SK-N-SH treated with all-trans-retinoic acid at 6 μM for 48 hours (cell line): ENCODE results near the gene SAPCD2.

Experiments used
- ATAC-seq: fragments of 200-7000 bp; cut with Tn5 transposase; 3 replicates; pipeline ENCODE4 v1.9.1; 2020; ENCODE audit warnings: mild to moderate bottlenecking, moderate library complexity
- ARNTL ChIP-seq: fragments of 450-650 bp; formaldehyde crosslinking; IDR thresholded peaks from 2 replicates; pipeline ENCODE4 v1.5.0; 2020; ENCODE audit warnings: low read depth, mild to moderate bottlenecking, moderate library complexity, borderline replicate concordance
- BACH2 ChIP-seq: fragments of 250-450 bp; sonication (Bioruptor Pico); IDR thresholded peaks from 2 replicates; pipeline ENCODE4 v1.9.0; 2021; ENCODE audit warnings: mild to moderate bottlenecking, borderline replicate concordance
- CSDC2 ChIP-seq: fragments of 250-450 bp; sonication (Bioruptor Pico); IDR thresholded peaks from 2 replicates; pipeline ENCODE4 v1.5.0; 2020; ENCODE audit warnings: mild to moderate bottlenecking, moderate library complexity
- ESRRG ChIP-seq: fragments of 250-450 bp; sonication (Bioruptor Pico); IDR thresholded peaks from 2 replicates; pipeline ENCODE4 v1.6.1; 2021; ENCODE audit warnings: mild to moderate bottlenecking
- GLIS3 ChIP-seq: fragments of 250-450 bp; sonication (Bioruptor Pico); IDR thresholded peaks from 2 replicates; pipeline ENCODE4 v1.5.0; 2020; ENCODE audit warnings: mild to moderate bottlenecking, moderate library complexity
- ISL1 ChIP-seq: fragments of 250-450 bp; sonication (Bioruptor Pico); IDR thresholded peaks from 2 replicates; pipeline ENCODE4 v2.1.2; 2022; ENCODE audit warnings: mild to moderate bottlenecking, moderate library complexity
- OSR1 ChIP-seq: fragments of 250-450 bp; sonication (Bioruptor Pico); IDR thresholded peaks from 2 replicates; pipeline ENCODE4 v1.8.0; 2022; ENCODE audit warnings: moderate library complexity, mild to moderate bottlenecking, inconsistent platforms
- PPARA ChIP-seq: fragments of 250-450 bp; sonication (Bioruptor Pico); IDR thresholded peaks from 2 replicates; pipeline ENCODE4 v1.5.0; 2020; ENCODE audit warnings: mild to moderate bottlenecking, borderline replicate concordance
- SNAI2 ChIP-seq: fragments of 250-450 bp; sonication (Bioruptor Pico); IDR thresholded peaks from 2 replicates; pipeline ENCODE4 v1.5.0; 2020; ENCODE audit warnings: mild to moderate bottlenecking, moderate library complexity
- TCF4 ChIP-seq: fragments of 250-450 bp; sonication (Bioruptor Pico); IDR thresholded peaks from 2 replicates; pipeline ENCODE4 v1.8.0; 2021; ENCODE audit warnings: mild to moderate bottlenecking, moderate library complexity, borderline replicate concordance
- TOX ChIP-seq: fragments of 250-450 bp; sonication (Bioruptor Pico); IDR thresholded peaks from 2 replicates; pipeline ENCODE4 v1.8.0; 2021; ENCODE audit warnings: mild to moderate bottlenecking, moderate library complexity, borderline replicate concordance
- ZC3H10 ChIP-seq: fragments of 250-450 bp; sonication (Bioruptor Pico); IDR thresholded peaks from 2 replicates; pipeline ENCODE4 v1.5.1; 2021; ENCODE audit warnings: mild to moderate bottlenecking, moderate library complexity
- ZFP3 ChIP-seq: fragments of 250-450 bp; sonication (Bioruptor Pico); IDR thresholded peaks from 2 replicates; pipeline ENCODE4 v1.5.0; 2020; ENCODE audit warnings: mild to moderate bottlenecking, moderate library complexity
- ZFP30 ChIP-seq: fragments of 450-650 bp; formaldehyde crosslinking; IDR thresholded peaks from 2 replicates; pipeline ENCODE4 v1.5.0; 2022; ENCODE audit warnings: mild to moderate bottlenecking, moderate library complexity
- ZNF565 ChIP-seq: fragments of 450-650 bp; formaldehyde crosslinking; conservative IDR thresholded peaks from 2 replicates; pipeline ENCODE4 v1.5.0; 2020; ENCODE audit warnings: low read depth, mild to moderate bottlenecking, moderate library complexity
- ZNF70 ChIP-seq: fragments of 450-650 bp; formaldehyde crosslinking; IDR thresholded peaks from 2 replicates; pipeline ENCODE4 v1.5.0; 2020; ENCODE audit warnings: mild to moderate bottlenecking, moderate library complexity
- TF ChIP-seq, protein P1 (sequence below): fragments of 250-450 bp; sonication (Bioruptor Pico); IDR thresholded peaks from 2 replicates; pipeline ENCODE4 v1.5.1; 2020; ENCODE audit warnings: low read depth, mild to moderate bottlenecking, moderate library complexity
- TF ChIP-seq, protein P2 (sequence below): fragments of 250-450 bp; sonication (Bioruptor Pico); IDR thresholded peaks from 2 replicates; pipeline ENCODE4 v1.5.0; 2020; ENCODE audit warnings: mild to moderate bottlenecking, moderate library complexity
- TF ChIP-seq, protein P3 (sequence below): fragments of 250-450 bp; sonication (Bioruptor Pico); IDR thresholded peaks from 2 replicates; pipeline ENCODE4 v1.8.0; 2021; ENCODE audit warnings: low read depth, mild to moderate bottlenecking, moderate library complexity, borderline replicate concordance
- TF ChIP-seq, protein P4 (sequence below): fragments of 250-450 bp; sonication (Bioruptor Pico); IDR thresholded peaks from 2 replicates; pipeline ENCODE4 v1.5.1; 2021; ENCODE audit warnings: mild to moderate bottlenecking, moderate library complexity
- TF ChIP-seq, protein P5 (sequence below): fragments of 250-450 bp; sonication (Bioruptor Pico); IDR thresholded peaks from 2 replicates; pipeline ENCODE4 v1.8.0; 2020; ENCODE audit warnings: mild to moderate bottlenecking, moderate library complexity, borderline replicate concordance

SAPCD2 gene

DNA sequence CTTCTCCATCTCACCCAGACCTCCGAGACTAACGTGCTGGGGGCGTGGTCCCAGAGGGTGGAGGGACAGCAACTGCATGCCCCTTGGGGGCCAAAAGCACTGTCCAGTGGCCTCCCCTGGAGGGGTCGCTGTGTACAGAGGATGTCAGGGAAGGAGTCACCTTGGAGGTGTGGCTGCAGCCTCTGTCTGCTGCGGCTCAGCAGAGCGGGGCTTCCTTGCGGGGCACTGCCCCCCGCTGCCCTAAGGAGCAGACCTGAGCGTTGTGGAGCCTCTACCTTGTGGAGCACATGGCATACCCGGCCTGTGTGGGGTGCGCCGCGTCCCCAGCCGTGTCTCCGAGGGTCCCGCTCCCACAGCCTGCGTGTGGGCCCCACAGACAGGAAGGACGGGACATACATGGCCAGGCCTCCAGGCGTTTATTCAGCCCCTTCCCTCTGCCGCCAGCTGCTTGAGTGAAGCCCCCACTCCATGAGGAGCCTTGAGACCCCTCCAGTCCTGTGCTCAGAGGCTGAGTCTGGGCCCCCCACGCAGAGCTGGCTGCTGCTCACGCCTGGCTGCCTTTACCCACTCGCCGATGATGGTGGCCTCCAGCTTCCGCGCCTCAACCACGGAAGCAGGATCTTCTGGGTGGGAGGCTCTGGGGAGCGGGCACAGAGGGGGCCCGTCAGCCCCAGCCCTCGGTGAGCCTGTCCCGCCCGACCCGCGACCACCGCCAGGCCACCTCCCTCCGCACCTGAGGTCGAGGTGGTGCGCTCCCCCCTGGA is 40.0 kb upstream of the SAPCD2 start:
- no peak for ATAC-seq
- no peak for TF ChIP-seq CSDC2 (CRISPR knock-in tag)
- no peak for TF ChIP-seq ZC3H10 (CRISPR knock-in tag)
- no peak for TF ChIP-seq PPARA (CRISPR knock-in tag)

DNA sequence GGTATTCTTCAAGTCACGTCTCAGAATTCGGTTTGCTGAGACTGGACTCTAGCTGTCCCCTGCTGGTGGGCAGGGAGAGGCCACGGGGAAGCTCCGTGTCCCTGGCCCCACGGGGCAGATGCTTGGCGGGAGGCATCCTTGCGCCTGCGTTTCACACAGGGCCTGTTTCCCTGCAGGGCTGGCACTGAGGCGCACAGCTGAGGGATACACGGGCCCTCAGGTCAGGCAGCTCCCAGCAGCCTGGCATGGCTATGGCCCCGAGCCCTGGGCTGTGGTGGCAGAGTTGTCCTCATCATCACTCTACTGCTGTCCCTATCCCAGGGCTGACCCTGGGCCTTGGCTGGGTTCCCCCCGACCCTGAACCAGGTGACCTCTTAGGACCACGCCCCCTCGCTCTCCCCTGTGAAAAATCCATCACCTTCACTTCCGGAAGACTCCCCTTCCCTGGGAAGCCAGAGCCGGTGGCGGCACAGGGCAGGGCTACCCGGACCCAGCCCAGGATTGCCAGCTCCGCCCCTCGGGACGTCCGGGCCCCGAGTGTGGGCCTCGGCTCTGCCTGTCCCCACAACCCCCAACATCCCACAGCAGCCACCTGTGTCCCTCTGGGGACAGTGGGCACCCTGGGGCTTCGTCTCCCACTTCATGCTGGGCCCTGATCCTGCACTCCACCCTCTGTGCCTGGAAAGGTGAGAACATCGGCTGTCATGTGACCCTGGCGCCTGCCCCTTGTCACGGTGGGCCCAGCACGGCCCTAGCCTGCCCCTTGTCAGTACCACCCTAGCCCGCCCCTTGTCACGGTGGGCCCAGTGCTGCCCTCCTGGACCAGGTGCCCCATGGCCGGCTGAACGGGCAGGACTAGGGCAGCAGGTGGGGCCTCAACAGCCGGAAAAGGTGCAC is 39.1 kb upstream of the SAPCD2 start:
- ATAC-seq = no peak
- TF ChIP-seq SNAI2 (CRISPR knock-in tag) = no peak
- no peak for TF ChIP-seq TOX (CRISPR knock-in tag)
- no peak for TF ChIP-seq GLIS3 (CRISPR knock-in tag)
- TF ChIP-seq TCF4 = no peak
- TF ChIP-seq ZFP3 (CRISPR knock-in tag) = no peak
- TF ChIP-seq ZNF70 (CRISPR knock-in tag) = no peak
- TF ChIP-seq ARNTL = no peak

DNA sequence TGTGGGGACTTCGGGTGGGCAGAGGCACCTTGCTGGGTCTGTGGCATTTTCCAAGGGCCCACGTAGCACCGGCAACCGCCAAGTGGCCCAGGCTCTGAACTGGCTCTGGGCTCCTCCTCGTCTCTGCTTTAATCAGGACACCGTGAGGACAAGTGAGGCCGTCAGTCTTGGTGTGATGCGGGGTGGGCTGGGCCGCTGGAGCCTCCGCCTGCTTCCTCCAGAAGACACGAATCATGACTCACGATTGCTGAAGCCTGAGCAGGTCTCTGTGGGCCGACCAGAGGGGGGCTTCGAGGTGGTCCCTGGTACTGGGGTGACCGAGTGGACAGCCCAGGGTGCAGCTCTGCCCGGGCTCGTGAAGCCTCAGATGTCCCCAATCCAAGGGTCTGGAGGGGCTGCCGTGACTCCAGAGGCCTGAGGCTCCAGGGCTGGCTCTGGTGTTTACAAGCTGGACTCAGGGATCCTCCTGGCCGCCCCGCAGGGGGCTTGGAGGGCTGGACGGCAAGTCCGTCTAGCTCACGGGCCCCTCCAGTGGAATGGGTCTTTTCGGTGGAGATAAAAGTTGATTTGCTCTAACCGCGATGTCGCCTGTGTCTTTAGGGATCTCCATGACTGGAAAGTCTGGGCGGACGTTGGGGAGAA is 38.4 kb upstream of the SAPCD2 start:
- ATAC-seq = no peak
- TF ChIP-seq, protein P1, sequence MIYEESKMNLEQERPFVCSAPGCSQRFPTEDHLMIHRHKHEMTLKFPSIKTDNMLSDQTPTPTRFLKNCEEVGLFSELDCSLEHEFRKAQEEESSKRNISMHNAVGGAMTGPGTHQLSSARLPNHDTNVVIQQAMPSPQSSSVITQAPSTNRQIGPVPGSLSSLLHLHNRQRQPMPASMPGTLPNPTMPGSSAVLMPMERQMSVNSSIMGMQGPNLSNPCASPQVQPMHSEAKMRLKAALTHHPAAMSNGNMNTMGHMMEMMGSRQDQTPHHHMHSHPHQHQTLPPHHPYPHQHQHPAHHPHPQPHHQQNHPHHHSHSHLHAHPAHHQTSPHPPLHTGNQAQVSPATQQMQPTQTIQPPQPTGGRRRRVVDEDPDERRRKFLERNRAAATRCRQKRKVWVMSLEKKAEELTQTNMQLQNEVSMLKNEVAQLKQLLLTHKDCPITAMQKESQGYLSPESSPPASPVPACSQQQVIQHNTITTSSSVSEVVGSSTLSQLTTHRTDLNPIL (CRISPR knock-in tag) = no peak
- TF ChIP-seq ZNF565 (CRISPR knock-in tag) (no peak), CSDC2 (CRISPR knock-in tag) (no peak), SNAI2 (CRISPR knock-in tag) (no peak), ZC3H10 (CRISPR knock-in tag) (no peak), ESRRG (CRISPR knock-in tag) (no peak), TCF4 (no peak), ARNTL (no peak), ZFP3 (CRISPR knock-in tag) (no peak), OSR1 (no peak)
- TF ChIP-seq, protein P2, sequence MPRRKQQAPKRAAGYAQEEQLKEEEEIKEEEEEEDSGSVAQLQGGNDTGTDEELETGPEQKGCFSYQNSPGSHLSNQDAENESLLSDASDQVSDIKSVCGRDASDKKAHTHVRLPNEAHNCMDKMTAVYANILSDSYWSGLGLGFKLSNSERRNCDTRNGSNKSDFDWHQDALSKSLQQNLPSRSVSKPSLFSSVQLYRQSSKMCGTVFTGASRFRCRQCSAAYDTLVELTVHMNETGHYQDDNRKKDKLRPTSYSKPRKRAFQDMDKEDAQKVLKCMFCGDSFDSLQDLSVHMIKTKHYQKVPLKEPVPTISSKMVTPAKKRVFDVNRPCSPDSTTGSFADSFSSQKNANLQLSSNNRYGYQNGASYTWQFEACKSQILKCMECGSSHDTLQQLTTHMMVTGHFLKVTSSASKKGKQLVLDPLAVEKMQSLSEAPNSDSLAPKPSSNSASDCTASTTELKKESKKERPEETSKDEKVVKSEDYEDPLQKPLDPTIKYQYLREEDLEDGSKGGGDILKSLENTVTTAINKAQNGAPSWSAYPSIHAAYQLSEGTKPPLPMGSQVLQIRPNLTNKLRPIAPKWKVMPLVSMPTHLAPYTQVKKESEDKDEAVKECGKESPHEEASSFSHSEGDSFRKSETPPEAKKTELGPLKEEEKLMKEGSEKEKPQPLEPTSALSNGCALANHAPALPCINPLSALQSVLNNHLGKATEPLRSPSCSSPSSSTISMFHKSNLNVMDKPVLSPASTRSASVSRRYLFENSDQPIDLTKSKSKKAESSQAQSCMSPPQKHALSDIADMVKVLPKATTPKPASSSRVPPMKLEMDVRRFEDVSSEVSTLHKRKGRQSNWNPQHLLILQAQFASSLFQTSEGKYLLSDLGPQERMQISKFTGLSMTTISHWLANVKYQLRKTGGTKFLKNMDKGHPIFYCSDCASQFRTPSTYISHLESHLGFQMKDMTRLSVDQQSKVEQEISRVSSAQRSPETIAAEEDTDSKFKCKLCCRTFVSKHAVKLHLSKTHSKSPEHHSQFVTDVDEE (CRISPR knock-in tag) = no peak
- TF ChIP-seq, protein P3, sequence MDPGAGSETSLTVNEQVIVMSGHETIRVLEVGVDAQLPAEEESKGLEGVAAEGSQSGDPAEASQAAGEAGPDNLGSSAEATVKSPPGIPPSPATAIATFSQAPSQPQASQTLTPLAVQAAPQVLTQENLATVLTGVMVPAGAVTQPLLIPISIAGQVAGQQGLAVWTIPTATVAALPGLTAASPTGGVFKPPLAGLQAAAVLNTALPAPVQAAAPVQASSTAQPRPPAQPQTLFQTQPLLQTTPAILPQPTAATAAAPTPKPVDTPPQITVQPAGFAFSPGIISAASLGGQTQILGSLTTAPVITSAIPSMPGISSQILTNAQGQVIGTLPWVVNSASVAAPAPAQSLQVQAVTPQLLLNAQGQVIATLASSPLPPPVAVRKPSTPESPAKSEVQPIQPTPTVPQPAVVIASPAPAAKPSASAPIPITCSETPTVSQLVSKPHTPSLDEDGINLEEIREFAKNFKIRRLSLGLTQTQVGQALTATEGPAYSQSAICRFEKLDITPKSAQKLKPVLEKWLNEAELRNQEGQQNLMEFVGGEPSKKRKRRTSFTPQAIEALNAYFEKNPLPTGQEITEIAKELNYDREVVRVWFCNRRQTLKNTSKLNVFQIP = no peak
- TF ChIP-seq, protein P4, sequence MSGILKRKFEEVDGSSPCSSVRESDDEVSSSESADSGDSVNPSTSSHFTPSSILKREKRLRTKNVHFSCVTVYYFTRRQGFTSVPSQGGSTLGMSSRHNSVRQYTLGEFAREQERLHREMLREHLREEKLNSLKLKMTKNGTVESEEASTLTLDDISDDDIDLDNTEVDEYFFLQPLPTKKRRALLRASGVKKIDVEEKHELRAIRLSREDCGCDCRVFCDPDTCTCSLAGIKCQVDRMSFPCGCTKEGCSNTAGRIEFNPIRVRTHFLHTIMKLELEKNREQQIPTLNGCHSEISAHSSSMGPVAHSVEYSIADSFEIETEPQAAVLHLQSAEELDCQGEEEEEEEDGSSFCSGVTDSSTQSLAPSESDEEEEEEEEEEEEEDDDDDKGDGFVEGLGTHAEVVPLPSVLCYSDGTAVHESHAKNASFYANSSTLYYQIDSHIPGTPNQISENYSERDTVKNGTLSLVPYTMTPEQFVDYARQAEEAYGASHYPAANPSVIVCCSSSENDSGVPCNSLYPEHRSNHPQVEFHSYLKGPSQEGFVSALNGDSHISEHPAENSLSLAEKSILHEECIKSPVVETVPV (CRISPR knock-in tag) = no peak
- TF ChIP-seq, all 23 proteins: peak for 0

DNA sequence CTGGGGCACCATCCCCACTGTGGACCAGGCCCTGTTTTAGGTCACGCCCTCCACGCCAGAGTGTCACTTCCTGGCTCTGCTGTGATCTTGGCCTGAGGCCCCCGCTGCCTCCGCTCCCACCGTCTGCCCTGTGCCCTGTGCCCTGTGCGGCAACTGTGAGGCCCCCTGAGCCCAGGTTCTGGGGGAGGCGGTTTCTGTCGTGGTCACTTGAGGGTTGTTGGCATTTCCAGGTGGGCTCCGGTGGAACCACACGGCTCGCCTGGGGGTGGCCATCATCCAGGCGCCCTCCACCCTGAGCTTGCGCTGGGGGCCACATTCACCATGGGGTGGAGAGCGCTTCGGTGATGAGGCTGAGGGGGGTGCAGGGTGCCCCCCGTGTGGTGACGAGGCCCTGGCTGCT is 37.6 kb upstream of the SAPCD2 start:
- ATAC-seq = no peak
- TF ChIP-seq, protein P2 (CRISPR knock-in tag) = no peak
- TF ChIP-seq BACH2 = no peak
- no peak for TF ChIP-seq CSDC2 (CRISPR knock-in tag)
- no peak for TF ChIP-seq ZFP30 (CRISPR knock-in tag)
- TF ChIP-seq, protein P5, sequence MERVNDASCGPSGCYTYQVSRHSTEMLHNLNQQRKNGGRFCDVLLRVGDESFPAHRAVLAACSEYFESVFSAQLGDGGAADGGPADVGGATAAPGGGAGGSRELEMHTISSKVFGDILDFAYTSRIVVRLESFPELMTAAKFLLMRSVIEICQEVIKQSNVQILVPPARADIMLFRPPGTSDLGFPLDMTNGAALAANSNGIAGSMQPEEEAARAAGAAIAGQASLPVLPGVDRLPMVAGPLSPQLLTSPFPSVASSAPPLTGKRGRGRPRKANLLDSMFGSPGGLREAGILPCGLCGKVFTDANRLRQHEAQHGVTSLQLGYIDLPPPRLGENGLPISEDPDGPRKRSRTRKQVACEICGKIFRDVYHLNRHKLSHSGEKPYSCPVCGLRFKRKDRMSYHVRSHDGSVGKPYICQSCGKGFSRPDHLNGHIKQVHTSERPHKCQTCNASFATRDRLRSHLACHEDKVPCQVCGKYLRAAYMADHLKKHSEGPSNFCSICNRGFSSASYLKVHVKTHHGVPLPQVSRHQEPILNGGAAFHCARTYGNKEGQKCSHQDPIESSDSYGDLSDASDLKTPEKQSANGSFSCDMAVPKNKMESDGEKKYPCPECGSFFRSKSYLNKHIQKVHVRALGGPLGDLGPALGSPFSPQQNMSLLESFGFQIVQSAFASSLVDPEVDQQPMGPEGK = no peak
- TF ChIP-seq ZNF565 (CRISPR knock-in tag) = no peak
- no peak for TF ChIP-seq OSR1
- TF ChIP-seq ARNTL = no peak
- no peak for TF ChIP-seq PPARA (CRISPR knock-in tag)
- TF ChIP-seq ESRRG (CRISPR knock-in tag) = no peak
- TF ChIP-seq ISL1 (CRISPR knock-in tag) = no peak
- no peak for TF ChIP-seq TOX (CRISPR knock-in tag)
